Muscle layer of colon (tissue), 2 donors: ENCODE data around the gene PPP1R37.
A peak's percentile ranks its signal among the peaks of the same experiment; 100 is the strongest.

Source experiments
- H3K27ac ChIP-seq: one replicate; pipeline ENCODE4 v1.7.0; 2013; ENCODE audit warnings: low read depth, mild to moderate bottlenecking, low read length, moderate library complexity
- H3K27me3 ChIP-seq, 2 donors: one replicate each; pipeline ENCODE4 v1.7.0; 2013; ENCODE audit warnings: low read length in 2 of 2, mild to moderate bottlenecking in 2 of 2; ENCODE audit not compliant: insufficient read depth in 2 of 2, control insufficient read depth in 1 of 2
- H3K36me3 ChIP-seq: one replicate; pipeline ENCODE4 v1.7.0; 2013; ENCODE audit warnings: mild to moderate bottlenecking, low read length; ENCODE audit not compliant: insufficient read depth
- H3K4me1 ChIP-seq: one replicate; pipeline ENCODE4 v1.7.0; 2013; ENCODE audit warnings: mild to moderate bottlenecking, low read length; ENCODE audit not compliant: insufficient read depth
- H3K4me3 ChIP-seq, 2 donors: one replicate each; pipeline ENCODE4 v1.7.0; 2013; ENCODE audit warnings: low read length in 2 of 2, low read depth in 1 of 2, mild to moderate bottlenecking in 1 of 2, moderate library complexity in 1 of 2
- H3K9ac ChIP-seq: one replicate; pipeline ENCODE4 v1.7.0; 2013; ENCODE audit warnings: low read length
- H3K9me3 ChIP-seq: one replicate; pipeline ENCODE4 v1.7.0; 2013; ENCODE audit warnings: mild to moderate bottlenecking, low read length
- donor health status: abdominal sarcoma.
- donor health status: Adenocarcinoma of cecum.

Gene PPP1R37

DNA sequence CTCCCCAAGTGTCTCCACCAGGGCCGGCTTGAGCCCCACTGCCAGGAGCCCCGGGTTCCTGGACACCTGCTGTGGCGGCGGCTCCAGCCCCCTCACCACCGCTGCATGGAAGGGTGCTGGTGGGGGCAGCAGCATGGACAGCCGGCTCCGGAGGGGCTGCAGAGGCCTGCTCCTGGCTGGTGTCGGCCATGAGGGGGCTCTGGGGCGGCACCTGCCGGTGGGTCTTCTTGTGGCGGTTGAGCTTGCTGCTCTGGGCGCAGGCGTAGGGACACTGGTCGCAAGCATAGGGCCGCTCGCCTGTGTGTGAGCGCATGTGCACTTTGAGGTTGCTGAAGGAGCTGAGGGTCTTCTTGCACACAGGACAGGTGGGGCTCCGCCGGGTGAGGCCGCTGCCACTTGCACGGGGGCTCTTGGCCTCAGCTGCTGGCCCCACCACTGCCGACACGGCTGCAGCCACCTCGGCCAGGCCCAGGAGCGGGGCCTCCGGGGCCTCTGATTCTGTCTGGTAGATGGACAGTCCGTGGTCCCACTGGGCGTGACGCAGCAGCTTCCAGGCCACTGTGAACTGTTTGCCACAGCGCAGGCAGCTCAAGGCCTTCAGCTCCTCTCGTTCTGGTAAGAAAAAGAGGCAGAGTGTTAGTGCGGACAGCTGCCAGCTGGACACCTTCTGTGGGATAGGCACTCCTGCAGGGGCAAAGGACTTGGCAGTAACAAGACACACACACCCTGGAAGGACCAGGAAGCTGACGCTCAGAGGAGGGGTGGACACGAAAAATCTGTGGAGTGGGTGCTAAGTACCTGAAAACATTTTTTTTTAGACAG is 20.8 kb upstream of the PPP1R37 start:
- Histone ChIP-seq H3K9me3 (no peaks in the 10 kb centered on the region), H3K9ac (no peak overlapping the region), H3K4me3 (no peak overlapping the region), H3K27me3 (peaks cover 0 to 4% of the 10 kb centered on the region in 2 donors), H3K27ac (no peak overlapping the region), H3K4me1 (no peaks in the 10 kb centered on the region), H3K36me3 (peaks cover 32% of the 10 kb centered on the region)

GRCh38 chr19:45074744-45075300 is 18.2 kb upstream of the PPP1R37 start:
- Histone ChIP-seq H3K27ac (no peak overlapping the region), H3K4me1 (peaks cover 9% of the 10 kb centered on the region), H3K4me3 (no peak overlapping the region), H3K27me3 (peaks cover 0 to 4% of the 10 kb centered on the region in 2 donors), H3K9ac (no peak overlapping the region), H3K9me3 (no peaks in the 10 kb centered on the region), H3K36me3 (peaks cover 11% of the 10 kb centered on the region)

GRCh38 chr19:45075301-45076028 is 17.5 kb upstream of the PPP1R37 start:
- peaks cover 15% of the 10 kb centered on the region for H3K4me1 ChIP-seq
- H3K27me3 ChIP-seq: peaks cover 0 to 4% of the 10 kb centered on the region in 2 donors
- no peaks in the 10 kb centered on the region for H3K9me3 ChIP-seq
- no peak overlapping the region for H3K9ac ChIP-seq
- peaks cover 5% of the 10 kb centered on the region for H3K36me3 ChIP-seq
- peak overlapping the region; percentile 34 to 38 for H3K4me3 ChIP-seq
- no peak overlapping the region for H3K27ac ChIP-seq

GRCh38 chr19:45076029-45076850 is 16.7 kb upstream of the PPP1R37 start, which contains the start of gene ZNF296:
ZNF296 (minus strand) TSS chr19:45076478; CDS start chr19:45076373, 105 bp downstream.
- no peaks in the 10 kb centered on the region for H3K9me3 ChIP-seq
- peak within 1 kb of the TSS; percentile 34 to 38 for H3K4me3 ChIP-seq
- H3K9ac ChIP-seq: no peak within 1 kb of the TSS
- no peaks in the 10 kb centered on the region for H3K36me3 ChIP-seq
- peaks cover 0 to 4% of the 10 kb centered on the region in 2 donors for H3K27me3 ChIP-seq
- no peak within 1 kb of the TSS for H3K27ac ChIP-seq
- peaks cover 20% of the 10 kb centered on the region for H3K4me1 ChIP-seq

DNA sequence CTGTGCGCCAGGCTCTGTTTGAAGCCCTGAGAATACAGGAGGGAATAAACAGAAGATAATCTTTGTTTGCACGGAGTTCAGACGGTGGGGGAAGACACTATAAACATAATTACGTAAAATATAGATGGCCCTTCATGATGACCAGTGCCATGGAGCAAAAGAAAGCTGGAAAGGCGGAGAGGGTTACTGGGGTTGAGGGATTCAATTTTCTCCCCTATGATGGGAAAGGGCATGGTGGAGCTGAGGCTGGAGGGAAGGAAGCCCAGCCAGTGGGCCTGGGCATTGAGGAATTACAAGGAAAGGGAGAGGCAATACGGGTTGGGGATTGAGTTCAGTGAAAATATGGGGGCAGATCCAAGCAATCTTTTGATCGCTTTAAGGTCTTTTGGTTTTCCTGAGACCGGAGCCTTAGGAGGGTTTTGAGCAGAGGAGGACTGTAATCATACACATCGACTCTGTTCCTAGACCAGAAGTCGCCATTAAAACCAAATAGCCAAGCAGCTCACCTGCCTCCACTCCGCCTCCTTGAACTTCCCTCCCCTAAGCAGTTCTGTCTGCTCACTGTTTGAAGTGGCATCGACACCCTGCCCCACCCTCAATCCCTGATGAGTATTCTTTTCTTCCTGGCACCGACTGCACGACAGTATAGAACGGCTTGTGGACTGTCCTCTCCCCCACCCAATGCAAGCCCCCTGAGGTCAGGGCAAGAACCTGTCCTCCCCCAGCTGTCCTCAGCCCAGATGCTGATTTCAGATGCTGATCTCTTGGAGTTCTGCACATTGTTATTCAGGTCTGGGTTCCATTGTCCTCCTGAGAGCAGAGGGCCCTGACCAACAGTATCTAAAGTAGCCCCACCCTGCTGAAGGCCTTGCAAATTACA is 15.9 kb upstream of the PPP1R37 start:
- no peak overlapping the region for H3K27ac ChIP-seq
- peak overlapping the region in 1 of 2 donors; percentile 38 for H3K4me3 ChIP-seq
- peaks cover 5% of the 10 kb centered on the region for H3K36me3 ChIP-seq
- peaks cover 20% of the 10 kb centered on the region for H3K4me1 ChIP-seq
- H3K9me3 ChIP-seq: no peaks in the 10 kb centered on the region
- peaks cover 0 to 4% of the 10 kb centered on the region in 2 donors for H3K27me3 ChIP-seq
- no peak overlapping the region for H3K9ac ChIP-seq

DNA sequence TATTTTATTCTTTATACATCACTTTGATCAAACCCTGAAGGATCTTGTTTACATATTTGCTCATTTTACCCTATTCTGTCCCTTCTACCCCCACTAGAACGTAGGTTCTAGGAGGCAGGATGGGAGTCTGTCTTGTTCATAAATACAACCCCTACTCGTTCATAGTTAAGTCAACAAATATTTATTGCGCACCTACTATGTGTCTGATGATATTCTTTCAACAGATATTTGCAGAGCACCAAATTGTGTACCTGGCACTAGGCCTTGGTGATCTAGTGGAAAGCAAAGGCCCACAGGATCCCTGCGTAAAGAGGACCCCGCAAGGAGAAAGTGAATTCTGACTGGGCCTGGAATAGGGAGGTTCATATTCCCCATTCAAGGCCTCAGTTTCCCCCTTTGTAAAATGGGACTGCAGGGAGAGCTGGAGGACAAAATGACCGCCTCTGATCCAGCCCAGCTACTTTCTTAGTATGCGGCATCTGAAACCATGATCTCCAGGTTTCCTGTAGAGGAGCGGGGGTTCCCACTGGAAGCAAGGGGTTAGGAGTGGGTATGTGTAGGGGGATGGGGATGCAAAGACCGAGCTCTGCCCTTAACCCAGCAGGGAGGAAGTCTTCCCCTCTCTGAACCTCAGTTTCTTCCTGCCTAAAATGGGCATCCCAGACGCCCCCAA is 14.5 kb upstream of the PPP1R37 start:
- peak overlapping the region; percentile 73 to 97 for H3K4me3 ChIP-seq
- no peak overlapping the region for H3K9ac ChIP-seq
- peaks cover 0 to 4% of the 10 kb centered on the region in 2 donors for H3K27me3 ChIP-seq
- H3K4me1 ChIP-seq: peaks cover 20% of the 10 kb centered on the region
- no peaks in the 10 kb centered on the region for H3K9me3 ChIP-seq
- peaks cover 8% of the 10 kb centered on the region for H3K36me3 ChIP-seq
- no peak overlapping the region for H3K27ac ChIP-seq

GRCh38 chr19:45079063-45079910 is 13.7 kb upstream of the PPP1R37 start, which contains the start of gene GEMIN7:
GEMIN7 (plus strand) TSS chr19:45079260; CDS start chr19:45090115, 10,855 bp downstream.
- Histone ChIP-seq H3K9me3 (no peaks in the 10 kb centered on the region), H3K36me3 (peaks cover 8% of the 10 kb centered on the region), H3K27me3 (peaks cover 0 to 4% of the 10 kb centered on the region in 2 donors), H3K9ac (peak within 1 kb of the TSS; percentile 85), H3K27ac (peak within 1 kb of the TSS; percentile 40), H3K4me3 (peak within 1 kb of the TSS; percentile 73 to 97), H3K4me1 (peaks cover 20% of the 10 kb centered on the region)

GRCh38 chr19:45079911-45080370 is 13.0 kb upstream of the PPP1R37 start:
- Histone ChIP-seq H3K4me3 (peak overlapping the region; percentile 73 to 97), H3K36me3 (peaks cover 8% of the 10 kb centered on the region), H3K4me1 (peaks cover 20% of the 10 kb centered on the region), H3K27ac (peak overlapping the region; percentile 40), H3K9ac (peak overlapping the region; percentile 85), H3K9me3 (no peaks in the 10 kb centered on the region), H3K27me3 (peaks cover 0 to 4% of the 10 kb centered on the region in 2 donors)

DNA sequence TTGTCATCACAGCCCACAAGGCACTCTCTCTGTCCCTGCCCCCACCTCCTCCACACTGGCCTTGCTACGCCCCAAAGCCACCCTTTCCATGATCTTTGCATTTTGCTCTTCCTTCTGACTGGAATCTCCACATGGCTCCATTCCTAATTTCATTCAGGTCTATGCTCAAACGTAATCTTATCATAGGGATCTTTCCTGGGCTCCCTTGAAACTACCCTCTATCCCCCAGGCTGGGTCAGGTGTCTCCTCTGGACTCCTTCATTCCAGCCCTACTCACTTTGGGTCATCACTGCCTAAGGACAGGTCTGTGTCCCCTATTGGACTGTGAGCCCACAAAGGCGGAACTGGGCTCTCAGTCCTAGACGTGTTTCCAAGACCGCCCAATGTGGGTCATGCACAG is 10.8 kb upstream of the PPP1R37 start:
- no peak overlapping the region for H3K4me3 ChIP-seq
- H3K4me1 ChIP-seq: peaks cover 20% of the 10 kb centered on the region
- H3K9me3 ChIP-seq: no peaks in the 10 kb centered on the region
- no peak overlapping the region for H3K9ac ChIP-seq
- peaks cover 8% of the 10 kb centered on the region for H3K36me3 ChIP-seq
- no peak overlapping the region for H3K27ac ChIP-seq
- no peaks in the 10 kb centered on the region for H3K27me3 ChIP-seq
